A673 (cell line): ENCODE results near the gene ADK. TPM values are rescaled to one million over a fixed set of nuclear protein-coding genes. Genes with fewer than 3 reads are reported as not detected.

Experiments used
- BruUV-seq: library from RNA; stranded (reverse); fragments of 400-500 nt; replicated peaks from 2 replicates; lab custom pipeline; 2021; lab: Mats Ljungman, UMichigan
- CTCF ChIA-PET: fragments of 300-600 bp; sonication (Branson Sonifier 250); formaldehyde crosslinking; loops from one replicate; lab custom pipeline; 2022; ENCODE audit warnings: antibody characterized with exemption; lab: Charles Lee
- POLR2A ChIA-PET: fragments of 300-600 bp; sonication (Branson Sonifier 250); formaldehyde crosslinking; loops from one replicate; lab custom pipeline; 2022; ENCODE audit warnings: antibody characterized with exemption; ENCODE audit not compliant: low non-redundant PET; lab: Charles Lee
- DNase-seq: peaks from one replicate; pipeline ENCODE4 v3.0.0-alpha.2; 2015; ENCODE audit warnings: low spot score
- H3K27ac ChIP-seq: fragments of 200-600 bp; sonication (generic); 2 replicates; pipeline ENCODE4 v1.5.1; 2016; ENCODE audit warnings: mixed run types, low read depth, mild to moderate bottlenecking, mixed read lengths, antibody characterized with exemption, low read length; ENCODE audit not compliant: poor library complexity, severe bottlenecking
- H3K27me3 ChIP-seq: fragments of 200-600 bp; sonication (generic); replicated peaks from 2 replicates; pipeline ENCODE4 v1.6.1; 2017; ENCODE audit warnings: mixed run types, low read depth, mild to moderate bottlenecking, mixed read lengths, antibody characterized with exemption, low read length; ENCODE audit not compliant: insufficient read depth, poor library complexity
- H3K36me3 ChIP-seq: fragments of 200-600 bp; sonication (generic); 2 replicates; pipeline ENCODE4 v1.6.1; 2016; ENCODE audit warnings: mixed run types, mild to moderate bottlenecking, mixed read lengths, antibody characterized with exemption, low read length; ENCODE audit not compliant: insufficient read depth, poor library complexity, severe bottlenecking
- H3K4me1 ChIP-seq: fragments of 200-600 bp; sonication (generic); 2 replicates; pipeline ENCODE4 v1.6.1; 2017; ENCODE audit warnings: mixed run types, mild to moderate bottlenecking, mixed read lengths, antibody characterized with exemption, low read length; ENCODE audit not compliant: insufficient read depth, poor library complexity, severe bottlenecking
- H3K4me3 ChIP-seq: fragments of 200-600 bp; sonication (generic); 2 replicates; pipeline ENCODE4 v1.5.1; 2016; ENCODE audit warnings: low read depth, mixed run types, mild to moderate bottlenecking, mixed read lengths, low read length; ENCODE audit not compliant: poor library complexity, severe bottlenecking
- H3K9me3 ChIP-seq: fragments of 200-600 bp; sonication (generic); 2 replicates; pipeline ENCODE4 v1.6.1; 2016; ENCODE audit warnings: mixed run types, low read depth, mild to moderate bottlenecking, mixed read lengths, antibody characterized with exemption, low read length; ENCODE audit not compliant: poor library complexity, severe bottlenecking
- EZH2 ChIP-seq: fragments of 200-600 bp; sonication (generic); IDR thresholded peaks from 2 replicates; pipeline ENCODE4 v1.6.1; 2017; ENCODE audit warnings: borderline replicate concordance, low read depth, mild to moderate bottlenecking, mixed read lengths, antibody characterized with exemption, low read length; ENCODE audit not compliant: poor library complexity, severe bottlenecking
- intact Hi-C: fragments of 100-400 bp; cut with micrococcal nuclease; formaldehyde crosslinking; loops from one replicate; pipeline ENCODE4 v1.10.0; 2022; ENCODE audit not compliant: unreplicated experiment
- total RNA-seq: library from RNA; stranded (reverse); gene quantifications from 2 replicates; pipeline ENCODE4 v1.2.3, GENCODE V29; 2021
- TF ChIP-seq, protein P1 (sequence below): fragments of 300-800, 200-600 bp; sonication (generic); conservative IDR thresholded peaks from 2 replicates; pipeline ENCODE4 v1.5.1; 2017; ENCODE audit warnings: low read depth, mild to moderate bottlenecking, antibody characterized with exemption, low read length, moderate library complexity, mixed read lengths

Gene ADK
- total RNA-seq, 1 experiment from 2014 or later, result 49.0 TPM

GRCh38 chr10:74156919-74157289 is 5.9 kb downstream of the ADK start:
- Histone ChIP-seq H3K9me3 (no peaks in the 10 kb centered on the region), H3K27me3 (no peaks in the 10 kb centered on the region), H3K36me3 (no peaks in the 10 kb centered on the region), H3K4me3 (no peak overlapping the region), H3K27ac (no peak overlapping the region), H3K4me1 (peaks cover 16% of the 10 kb centered on the region)
- CTCF ChIA-PET, result no interaction called here
- DNase-seq, result no peak
- TF ChIP-seq, protein P1, sequence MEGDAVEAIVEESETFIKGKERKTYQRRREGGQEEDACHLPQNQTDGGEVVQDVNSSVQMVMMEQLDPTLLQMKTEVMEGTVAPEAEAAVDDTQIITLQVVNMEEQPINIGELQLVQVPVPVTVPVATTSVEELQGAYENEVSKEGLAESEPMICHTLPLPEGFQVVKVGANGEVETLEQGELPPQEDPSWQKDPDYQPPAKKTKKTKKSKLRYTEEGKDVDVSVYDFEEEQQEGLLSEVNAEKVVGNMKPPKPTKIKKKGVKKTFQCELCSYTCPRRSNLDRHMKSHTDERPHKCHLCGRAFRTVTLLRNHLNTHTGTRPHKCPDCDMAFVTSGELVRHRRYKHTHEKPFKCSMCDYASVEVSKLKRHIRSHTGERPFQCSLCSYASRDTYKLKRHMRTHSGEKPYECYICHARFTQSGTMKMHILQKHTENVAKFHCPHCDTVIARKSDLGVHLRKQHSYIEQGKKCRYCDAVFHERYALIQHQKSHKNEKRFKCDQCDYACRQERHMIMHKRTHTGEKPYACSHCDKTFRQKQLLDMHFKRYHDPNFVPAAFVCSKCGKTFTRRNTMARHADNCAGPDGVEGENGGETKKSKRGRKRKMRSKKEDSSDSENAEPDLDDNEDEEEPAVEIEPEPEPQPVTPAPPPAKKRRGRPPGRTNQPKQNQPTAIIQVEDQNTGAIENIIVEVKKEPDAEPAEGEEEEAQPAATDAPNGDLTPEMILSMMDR, result no peak
- no peak for TF ChIP-seq EZH2
- POLR2A ChIA-PET, result no interaction called here
- BruUV-seq, result no TSS peak
- intact Hi-C loops, result no loop called here

DNA sequence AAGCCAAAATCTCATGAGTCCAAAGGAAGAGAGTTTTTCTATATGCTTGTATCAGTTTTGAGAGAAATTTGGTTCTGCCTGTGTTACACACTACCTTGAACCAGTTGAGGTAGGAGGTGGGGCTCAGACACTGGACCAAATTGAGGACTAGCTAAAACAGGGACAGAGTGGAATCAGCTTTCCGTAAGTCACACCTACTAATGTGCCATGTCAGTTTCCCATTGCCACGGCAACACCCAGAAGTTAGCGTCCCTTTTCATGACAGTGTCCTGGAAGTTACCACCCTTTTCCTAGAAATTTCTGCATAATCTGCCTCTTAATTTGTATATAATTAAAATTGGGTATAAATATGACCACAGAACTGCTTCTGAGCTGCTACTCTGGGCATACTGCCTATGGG is 9.0 kb downstream of the ADK start:
- ChIA-PET POLR2A (no interaction called here), CTCF (no interaction called here)
- no peaks in the 10 kb centered on the region for H3K27me3 ChIP-seq
- TF ChIP-seq, protein P1, result no peak
- no peak for TF ChIP-seq EZH2
- H3K4me1 ChIP-seq, result no peaks in the 10 kb centered on the region
- no peak for DNase-seq
- intact Hi-C loops, result no loop called here
- H3K9me3 ChIP-seq, result no peaks in the 10 kb centered on the region
- no peaks in the 10 kb centered on the region for H3K36me3 ChIP-seq
- BruUV-seq, result no TSS peak
- no peak overlapping the region for H3K27ac ChIP-seq
- no peak overlapping the region for H3K4me3 ChIP-seq

GRCh38 chr10:74163319-74164068 is 12.5 kb downstream of the ADK start:
- ChIA-PET CTCF (no interaction called here), POLR2A (no interaction called here)
- intact Hi-C loops, result no loop called here
- Histone ChIP-seq H3K4me1 (peaks cover 6% of the 10 kb centered on the region), H3K27me3 (no peaks in the 10 kb centered on the region), H3K27ac (no peak overlapping the region), H3K9me3 (no peaks in the 10 kb centered on the region), H3K36me3 (no peaks in the 10 kb centered on the region), H3K4me3 (no peak overlapping the region)
- no peak for TF ChIP-seq EZH2
- TF ChIP-seq, protein P1, result no peak
- DNase-seq, result no peak
- BruUV-seq, result no TSS peak
